HTERT RPE-1 (cell line): ENCODE data around the gene TSC22D1.
"Not testable (repeated sequence)": the region's sequence is repeated elsewhere in the genome, so short reads cannot be mapped to it uniquely, and the experiment has no call there.

Source experiments
- in situ Hi-C: fragments of 300-500 bp; cut with MboI; formaldehyde crosslinking; loops from 4 replicates; pipeline ENCODE4 v1.14.3; 2020; ENCODE audit warnings: low sequenced_read_pairs

The TSC22D1 gene

DNA sequence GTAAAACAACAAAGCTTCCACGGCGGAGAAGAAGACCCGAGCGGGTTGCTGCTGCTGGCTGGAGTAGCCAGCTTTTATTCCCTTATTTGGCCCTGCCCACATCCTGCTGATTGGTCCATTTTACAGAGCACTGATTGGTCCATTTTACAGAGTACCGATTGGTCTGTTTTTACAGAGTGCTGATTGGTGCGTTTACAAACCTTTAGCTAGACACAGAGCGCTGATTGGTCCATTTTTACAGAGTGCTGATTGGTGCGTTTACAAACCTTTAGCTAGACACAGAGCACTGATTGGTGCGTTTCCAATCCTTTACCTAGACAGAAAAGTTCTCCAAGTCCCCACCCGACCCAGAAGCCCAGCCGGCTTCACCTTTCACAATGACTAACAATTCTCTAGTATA, 119.9 kb downstream of the TSC22D1 start:
- in situ Hi-C loops, result not testable (repeated sequence)

DNA sequence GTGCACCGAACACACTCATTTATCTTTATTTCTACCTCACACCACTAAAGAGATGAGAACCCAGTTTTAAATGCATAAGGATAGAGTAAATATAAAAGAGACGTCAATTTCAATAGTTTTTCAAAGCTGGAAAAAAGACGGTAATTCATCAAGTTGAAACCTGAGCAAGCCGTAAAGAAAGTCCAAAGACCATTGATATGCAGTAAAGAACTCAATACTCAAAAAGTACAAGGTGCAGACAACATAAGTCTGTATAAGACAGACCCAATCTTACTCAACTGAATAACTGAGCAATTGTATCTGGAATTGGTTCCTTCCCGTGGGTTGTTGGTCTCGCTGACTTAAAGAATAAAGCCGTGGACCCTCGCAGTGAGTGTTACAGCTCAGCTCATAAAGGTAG, 120.4 kb downstream of the TSC22D1 start:
- in situ Hi-C loops, result no loop called here

DNA sequence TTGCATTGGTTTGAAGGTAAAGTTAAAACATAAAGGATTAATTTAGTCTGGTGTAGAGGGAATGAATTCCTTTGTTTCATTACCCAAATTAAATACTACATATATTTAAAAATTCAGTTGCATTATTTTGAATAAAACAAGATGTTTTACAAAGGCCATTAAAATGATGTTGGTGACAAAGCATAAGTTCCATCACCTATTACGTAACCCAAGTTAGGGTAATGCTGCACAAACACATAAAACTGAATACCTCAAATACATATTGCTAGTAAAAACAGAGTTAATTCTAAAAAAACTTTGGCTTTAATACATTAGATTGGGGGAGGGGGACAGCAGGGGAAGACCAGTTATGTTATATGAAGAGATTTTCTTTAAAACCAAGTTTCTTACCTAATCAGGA, 122.2 kb downstream of the TSC22D1 start:
- in situ Hi-C loops, result no loop called here

DNA sequence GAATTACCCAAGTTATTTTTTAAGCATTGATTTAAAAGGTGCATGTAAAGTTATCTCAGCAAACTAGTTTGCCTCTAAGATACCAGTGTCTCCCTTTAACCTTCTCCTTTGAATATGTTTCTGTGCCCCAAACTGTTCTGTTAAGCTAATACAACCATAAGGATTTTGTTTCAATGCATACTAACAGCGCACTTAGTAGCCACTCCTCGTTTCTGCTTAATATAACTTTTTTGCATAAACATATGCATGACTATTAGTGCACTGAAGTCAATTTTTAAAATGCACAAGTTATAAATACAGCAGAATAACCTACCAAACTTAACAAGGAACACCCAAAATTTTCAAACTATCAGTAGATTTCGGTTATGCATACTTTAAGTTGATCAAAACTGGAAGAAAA, 123.1 kb downstream of the TSC22D1 start:
- in situ Hi-C loops, result no loop called here

DNA sequence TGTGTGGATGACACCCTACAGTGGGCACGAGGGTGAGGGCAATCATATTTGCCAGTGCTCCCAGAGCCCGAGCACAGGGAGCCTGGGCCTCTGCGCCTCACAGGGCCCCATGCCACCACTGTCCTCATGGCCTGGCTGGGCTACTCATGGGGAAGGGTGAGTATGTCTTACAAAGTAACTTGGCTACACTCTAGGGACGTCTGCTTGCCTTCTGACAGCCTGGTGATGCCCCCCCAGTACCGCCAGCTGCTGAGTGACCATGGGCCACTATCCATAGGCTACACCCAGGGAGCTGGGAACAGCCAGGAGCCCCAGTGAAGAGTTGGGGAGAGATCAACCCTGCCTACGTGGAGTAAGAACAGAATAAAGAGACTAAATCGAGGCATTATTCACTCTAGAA, 123.7 kb downstream of the TSC22D1 start:
- in situ Hi-C loops, result no loop called here

DNA sequence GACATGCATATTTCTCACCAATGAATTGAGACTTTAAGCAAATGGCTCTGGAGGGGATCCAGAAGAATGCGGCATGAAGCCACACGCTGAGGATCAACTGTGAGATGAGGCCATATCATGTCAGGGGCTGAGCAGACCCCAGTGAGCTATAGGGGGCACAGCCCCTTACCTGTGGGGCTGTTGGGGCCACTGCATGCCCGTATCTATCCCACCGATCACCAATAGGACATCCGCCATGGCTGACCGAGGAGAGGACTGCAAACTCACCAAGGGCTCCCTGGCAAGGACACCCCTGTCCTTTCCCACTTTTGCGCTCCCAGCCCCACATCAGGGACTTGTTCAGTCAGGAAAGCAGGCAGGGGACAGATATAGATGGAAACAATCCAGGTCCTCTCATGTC, 124.5 kb downstream of the TSC22D1 start:
- in situ Hi-C loops, result no loop called here

DNA sequence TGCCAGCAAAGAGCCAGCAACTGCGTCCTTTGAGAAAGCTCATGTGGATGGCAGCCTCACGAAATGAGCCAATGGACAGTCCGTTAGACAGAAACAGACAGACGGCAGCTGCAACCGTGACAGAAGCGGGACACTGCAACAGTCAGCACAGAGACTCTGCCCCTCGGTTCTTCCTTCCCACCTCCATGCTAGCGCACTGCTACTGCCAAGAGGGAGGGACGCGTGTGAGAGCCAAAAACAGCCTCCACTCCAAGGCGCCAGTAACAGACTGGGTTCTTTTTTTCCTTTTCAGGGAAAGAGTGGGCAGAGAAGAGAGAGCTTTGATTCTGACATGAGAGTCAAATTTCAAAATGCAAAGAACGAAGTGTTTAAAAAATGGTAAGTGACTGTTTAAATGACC, 125.0 kb downstream of the TSC22D1 start:
- in situ Hi-C loops, result no loop called here

DNA sequence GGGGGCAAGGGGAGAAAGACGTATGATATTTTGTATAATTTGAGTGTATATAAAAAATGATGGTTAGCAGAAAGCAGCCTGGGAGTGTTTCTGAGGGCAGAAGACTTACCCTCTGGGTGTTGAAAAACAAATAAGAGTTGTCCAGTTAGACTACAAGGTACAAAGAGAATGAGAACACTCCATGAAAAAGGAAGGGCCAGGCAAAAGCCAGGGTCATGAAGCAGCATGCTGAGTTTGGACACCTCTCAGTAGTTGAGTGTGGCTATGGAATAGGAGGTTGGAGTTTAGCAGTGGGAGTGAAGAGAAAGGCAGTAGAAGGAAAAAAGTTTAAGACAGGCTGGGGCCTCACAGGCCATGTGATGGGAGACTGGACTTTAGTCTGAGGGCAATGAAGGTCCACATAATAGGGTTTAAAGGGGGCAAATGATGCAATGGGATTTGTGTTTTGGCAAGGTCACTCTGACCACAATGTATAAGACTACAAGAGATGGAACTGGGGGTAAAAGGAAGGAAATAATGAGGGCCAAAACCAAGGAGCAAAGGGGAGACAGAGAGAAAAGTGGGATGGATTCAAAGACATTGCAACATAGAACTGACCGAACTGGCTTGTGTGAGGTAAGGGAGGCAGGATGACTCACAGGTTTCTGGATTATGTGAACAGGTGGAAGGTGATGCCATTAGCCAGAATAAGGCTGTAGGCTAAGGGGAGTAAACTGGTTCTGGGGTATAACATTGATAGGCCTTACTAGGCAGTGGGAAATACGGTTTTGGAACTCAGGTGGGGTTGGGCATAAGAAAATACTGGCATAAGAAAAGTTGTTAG, 125.9 kb downstream of the TSC22D1 start:
- in situ Hi-C loops, result loop anchor here (25.0 kb wide), 1 partner anchor 388 kb away; no protein-coding TSS in a partner anchor

DNA sequence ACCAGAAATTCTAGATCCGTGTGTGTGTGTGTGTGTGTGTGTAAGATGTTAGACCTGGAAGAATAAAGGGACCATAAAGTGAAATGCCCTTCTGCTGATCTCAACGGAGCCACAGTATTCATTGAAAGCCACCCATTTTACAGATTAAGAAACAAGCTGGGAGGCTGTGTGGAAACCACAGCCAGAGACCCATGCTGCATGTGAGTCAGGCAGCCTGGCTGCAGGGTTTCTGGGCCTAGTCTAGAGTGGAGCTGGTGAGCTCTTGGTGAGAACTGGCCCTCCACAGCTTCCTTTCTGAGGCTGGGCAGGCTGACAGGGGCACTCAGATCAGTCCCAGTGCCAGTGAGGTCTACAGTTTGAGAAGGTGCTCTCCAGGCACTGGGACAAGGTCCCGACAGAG, 127.3 kb downstream of the TSC22D1 start:
- in situ Hi-C loops, result loop anchor here (25.0 kb wide), 1 partner anchor 387 kb away; no protein-coding TSS in a partner anchor

DNA sequence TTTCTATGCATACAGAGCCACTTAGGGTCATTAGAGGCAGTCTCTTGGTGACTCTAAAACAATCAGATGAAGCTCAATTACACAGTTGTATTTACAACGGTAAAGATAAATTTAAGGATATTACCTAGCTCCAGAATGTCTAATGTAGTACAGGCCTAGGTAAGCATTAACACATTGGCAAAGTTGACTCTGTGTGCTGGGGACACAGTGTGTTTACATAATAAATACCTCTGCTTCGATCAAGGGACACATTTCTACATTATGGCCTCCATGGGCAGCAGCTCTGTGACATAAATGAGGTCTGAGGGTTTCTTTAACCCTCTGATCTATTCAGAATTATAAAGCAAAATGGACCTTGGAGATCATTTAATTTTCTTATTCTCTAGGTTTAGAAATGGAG, 127.8 kb downstream of the TSC22D1 start:
- in situ Hi-C loops, result loop anchor here (25.0 kb wide), 1 partner anchor 386 kb away; no protein-coding TSS in a partner anchor

DNA sequence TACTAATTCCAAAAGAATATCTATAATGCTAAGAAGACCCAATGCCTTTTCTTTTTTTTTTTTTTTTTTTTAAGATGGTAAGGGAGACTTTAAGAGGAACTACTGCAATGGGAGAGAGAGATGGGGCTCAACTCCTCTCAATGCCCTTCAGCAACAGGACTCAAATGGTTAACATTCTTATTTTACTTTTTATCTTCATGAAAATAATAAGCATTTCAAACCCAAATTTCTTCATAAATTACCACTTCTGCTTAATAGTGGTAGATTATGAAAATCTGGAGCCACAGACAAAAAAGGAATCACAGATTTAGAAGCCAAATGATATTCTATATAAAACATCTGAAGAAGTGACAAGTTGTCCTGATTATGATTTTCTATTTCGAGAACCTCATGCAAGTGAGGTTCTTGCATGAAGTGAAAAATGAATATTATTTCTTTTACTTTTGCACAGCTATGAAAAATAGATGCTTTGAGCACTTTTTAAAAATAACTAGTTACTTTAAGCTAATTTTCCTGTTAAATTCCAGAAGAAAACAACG, 128.3 kb downstream of the TSC22D1 start:
- in situ Hi-C loops, result loop anchor here (25.0 kb wide), 1 partner anchor 386 kb away; no protein-coding TSS in a partner anchor

DNA sequence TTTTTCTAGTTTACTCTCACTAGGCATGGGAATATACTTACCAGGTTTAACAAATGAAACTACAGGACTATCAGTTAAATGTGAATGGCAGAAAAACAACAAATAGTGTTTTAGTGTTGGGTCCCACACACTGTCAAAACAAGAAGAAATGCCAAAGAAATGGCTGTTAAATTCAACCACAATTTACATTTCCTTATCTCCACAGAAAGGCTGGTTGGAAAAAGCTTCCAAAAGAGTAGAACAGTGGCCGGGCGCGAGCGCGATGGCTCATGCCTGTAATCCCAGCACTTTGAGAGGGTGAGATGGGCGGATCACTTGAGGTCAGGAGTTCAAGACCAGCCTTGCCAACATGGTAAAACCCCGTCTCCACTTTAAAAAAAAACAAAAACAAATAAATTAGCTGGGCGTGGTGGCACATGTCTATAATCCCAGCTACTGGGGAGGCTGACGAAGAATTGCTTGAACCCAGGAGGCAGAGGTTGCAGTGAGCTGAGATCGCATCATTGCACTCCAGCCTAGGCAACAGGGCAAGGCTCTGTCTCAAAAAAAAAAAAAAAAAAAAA, 136.0 kb downstream of the TSC22D1 start:
- in situ Hi-C loops, result loop anchor here (25.0 kb wide), 1 partner anchor 378 kb away; no protein-coding TSS in a partner anchor

DNA sequence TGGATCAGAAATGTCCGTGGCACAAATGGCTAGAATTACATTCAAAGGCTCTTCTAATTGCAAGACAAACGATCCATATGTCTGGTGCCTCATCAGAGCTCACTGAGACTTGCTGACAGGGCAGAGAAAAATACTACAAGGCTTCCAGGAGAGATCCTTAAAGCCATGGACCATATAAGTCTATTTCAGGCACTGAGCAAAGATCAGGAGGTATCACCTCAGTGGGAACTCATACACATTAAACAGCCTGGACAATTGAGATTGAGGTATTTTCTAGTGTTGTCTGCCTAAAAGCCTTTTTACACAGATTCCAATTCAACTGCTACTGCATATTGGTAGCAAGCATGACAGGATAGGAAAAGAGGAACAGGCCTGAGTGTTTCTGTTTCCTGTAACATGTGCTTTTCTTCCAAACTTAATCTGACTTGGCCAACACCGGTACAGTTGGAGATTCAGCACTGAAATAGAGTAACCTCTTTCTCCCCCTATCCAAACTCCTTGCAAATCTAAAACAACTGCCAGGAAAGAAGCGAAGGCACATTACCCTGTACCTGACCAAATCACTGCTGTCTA, 136.6 kb downstream of the TSC22D1 start:
- in situ Hi-C loops, result loop anchor here (25.0 kb wide), 1 partner anchor 377 kb away; no protein-coding TSS in a partner anchor

DNA sequence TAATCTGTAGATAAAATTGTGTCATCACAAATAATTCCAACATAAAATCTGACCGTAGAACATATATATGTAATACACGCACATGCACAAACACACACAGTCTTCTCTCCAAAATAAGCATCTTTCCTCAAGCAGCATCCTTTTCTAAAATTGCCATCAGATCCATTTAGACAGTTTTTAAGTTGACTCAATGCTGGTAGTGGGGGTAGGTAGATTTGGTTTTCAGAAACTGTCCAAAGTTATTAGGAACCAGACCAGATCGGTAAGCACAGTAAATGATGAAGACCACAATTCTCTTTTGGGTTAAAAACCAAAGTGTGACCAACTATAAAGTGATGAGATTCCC, 137.9 kb downstream of the TSC22D1 start:
- in situ Hi-C loops, result loop anchor here (25.0 kb wide), 1 partner anchor 376 kb away; no protein-coding TSS in a partner anchor

DNA sequence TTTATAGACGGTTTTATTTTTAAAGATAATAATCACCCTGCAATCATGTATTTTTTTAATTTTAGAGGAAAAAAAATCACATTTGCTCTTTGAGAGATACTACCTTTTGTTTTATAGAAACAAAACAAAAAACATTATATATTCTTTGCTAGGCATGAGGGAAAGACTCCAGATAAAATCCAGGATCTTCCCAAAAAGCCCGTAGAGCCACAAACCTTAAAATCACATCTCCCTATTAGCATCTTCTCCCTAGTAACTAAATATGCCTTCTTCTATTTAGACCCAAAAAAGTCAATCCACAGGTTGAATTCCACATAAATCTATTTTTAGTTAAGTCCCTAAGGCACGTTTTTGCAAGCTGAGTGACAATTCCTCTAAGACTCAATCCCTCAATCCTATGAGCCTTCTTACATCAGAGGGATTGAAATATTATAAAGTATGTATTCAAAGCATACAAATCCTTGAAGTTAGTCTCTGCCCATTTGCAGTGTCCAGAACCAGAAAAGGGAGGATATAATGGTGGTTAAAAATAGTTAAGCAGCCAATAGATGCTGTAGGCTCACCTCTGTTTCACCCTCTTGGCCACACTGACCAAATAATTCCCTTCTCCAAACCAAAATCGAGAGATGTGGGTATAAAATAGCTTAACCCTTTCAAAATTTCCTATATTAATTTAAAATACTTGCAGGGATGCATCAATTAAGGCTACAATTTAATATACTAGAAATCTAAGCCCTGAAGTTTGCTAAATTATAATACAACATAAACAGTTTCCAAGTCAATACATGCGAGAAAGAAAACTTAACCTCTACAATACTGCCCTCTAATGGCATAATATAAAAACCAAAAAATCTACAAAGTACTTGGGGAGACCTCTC, 138.5 kb downstream of the TSC22D1 start:
- in situ Hi-C loops, result loop anchor here (25.0 kb wide), 1 partner anchor 375 kb away; no protein-coding TSS in a partner anchor

DNA sequence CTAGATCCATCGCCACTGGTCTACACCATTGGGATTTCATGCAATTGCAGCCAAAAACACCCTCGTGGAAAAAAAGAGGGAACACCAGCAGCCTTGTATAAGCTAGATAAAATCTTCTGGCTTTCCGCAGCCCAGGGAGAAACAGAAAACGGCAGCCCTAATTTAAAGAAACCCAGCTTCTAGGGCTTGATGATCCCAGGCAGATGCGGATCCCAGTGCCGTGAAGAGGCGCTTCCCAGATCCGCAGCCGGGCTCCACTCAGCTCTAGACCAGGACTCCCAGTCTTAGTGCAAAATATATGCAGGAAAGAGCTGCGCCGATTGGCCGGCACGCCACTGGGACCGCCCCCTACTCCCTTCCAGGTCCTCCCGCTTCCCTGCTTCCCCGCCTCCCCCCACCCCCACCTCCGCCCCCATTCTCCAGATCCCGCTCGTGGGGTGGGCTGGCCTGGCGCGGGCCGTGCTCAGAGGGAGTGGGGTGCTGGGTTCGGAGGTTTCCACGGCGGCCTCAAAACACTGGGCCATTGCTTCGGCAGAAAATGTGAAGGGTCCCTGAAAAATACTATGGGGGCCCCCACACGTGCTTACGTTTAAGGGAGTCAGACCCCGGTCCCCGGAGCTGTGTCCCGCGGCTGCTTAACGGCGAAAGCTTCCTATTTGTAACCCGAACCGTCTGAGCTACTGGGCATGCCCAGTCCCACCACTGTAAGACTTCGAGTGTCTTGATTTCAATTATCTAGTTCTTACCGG, 139.4 kb downstream of the TSC22D1 start:
- in situ Hi-C loops, result loop anchor here (25.0 kb wide), 1 partner anchor 374 kb away; no protein-coding TSS in a partner anchor

DNA sequence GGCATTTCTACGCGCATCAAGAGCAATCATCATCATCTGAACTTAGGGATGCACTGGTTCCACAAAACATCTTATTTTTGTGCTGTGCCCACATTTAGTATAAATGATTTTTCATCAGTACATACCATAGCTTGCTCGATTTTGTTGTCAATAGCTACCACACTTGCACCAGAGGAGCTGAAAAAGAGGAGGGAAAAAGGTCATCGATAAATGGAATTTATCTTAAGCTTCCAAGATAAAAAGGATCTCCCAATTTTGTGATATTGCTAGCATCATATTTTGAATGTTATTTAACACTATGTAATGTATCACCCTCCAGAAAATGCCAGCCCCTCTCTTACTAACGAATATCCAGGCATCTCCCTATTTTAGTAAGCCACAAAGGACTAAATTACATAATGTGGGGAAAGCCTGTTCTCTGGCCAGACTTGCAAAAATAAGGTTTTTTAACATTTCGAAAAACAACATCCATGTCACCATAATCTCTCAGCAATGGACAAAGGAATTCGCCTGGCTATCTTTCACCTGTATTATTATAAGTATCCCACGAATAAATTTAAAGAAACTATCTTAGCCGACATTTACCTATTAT, 140.1 kb downstream of the TSC22D1 start:
- in situ Hi-C loops, result loop anchor here (25.0 kb wide), 1 partner anchor 374 kb away; no protein-coding TSS in a partner anchor

DNA sequence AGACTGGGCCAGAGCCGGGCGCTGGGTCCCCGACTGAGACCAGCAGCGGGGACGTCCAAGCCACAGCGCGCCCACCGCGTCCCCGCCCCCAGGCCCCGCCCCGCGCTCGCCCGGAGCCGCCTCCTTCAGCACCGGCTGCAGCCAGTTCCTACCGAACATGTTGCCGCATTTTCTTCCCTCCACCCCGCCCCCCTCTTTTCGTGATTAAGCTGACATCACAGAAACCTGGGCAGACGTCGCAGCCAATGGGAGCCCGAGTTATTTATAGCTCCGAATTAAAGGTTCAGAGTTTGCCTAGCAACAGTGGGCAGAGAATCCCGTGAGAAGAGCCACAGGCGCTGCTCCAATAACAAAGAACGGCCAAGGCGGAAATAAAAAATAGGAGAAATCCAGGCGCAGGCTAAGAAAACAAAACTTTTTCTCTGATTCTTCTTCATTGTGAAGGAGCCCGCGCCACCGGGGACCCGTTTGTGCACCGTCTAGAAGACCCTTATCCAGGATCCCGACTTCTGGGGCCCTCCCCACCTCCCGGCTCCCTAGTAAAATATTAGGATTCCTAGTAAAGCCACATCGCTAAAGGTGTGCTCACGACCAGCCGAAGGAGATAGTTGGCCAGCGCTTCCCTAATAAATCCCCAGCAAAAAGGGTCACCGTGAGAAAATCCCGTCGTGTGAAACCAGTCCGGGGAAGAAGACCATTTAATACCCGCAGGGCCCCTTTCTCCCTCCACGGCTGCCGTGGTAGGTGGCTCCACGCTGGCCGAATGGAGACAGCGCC, 140.8 kb downstream of the TSC22D1 start:
- in situ Hi-C loops, result loop anchor here (25.0 kb wide), 1 partner anchor 373 kb away; no protein-coding TSS in a partner anchor
